GM21825 (cell line): ENCODE measurements around the gene SDCCAG8.

ENCODE experiments used
- ATAC-seq: cut with Tn5 transposase; IDR thresholded peaks from one replicate; pipeline ENCODE4 v1.9.1; 2021; ENCODE audit warnings: mild to moderate bottlenecking, moderate library complexity; ENCODE audit not compliant: unreplicated experiment

Gene SDCCAG8

DNA sequence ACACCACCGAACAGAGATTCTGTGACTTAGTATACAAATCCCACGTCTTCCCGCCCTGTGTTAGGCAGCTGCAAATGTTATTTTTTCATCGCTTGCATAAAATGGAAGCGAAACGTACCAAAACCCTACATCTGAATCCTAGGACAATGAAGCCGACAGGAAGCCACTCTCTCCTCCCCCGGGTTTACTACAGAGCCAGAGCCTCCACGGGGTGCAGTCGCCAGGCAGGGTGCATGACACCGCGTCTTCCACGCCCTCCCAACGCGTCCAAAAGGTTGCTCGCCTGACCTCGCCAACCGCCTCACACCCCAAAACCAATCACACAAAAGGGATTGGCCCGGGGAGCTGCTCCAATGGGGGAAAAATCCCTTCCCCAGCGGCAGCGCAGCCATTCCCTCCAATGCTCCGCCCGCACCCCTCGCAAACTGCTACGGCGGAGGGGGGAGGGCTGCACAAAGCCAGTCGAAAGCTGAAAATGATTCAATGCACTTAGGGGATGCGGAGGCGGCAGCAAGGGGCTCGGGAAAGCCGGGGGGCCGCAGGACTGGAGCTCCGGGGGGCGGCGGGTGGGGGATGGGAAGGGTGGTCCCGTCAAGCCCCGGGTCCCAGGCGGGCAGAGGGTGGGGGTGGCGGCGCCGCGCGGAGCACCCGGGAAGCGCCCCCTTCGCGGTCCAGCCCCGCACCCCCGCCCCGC lies 1.5 kb upstream of the SDCCAG8 start:
- peak; percentile 25 for ATAC-seq

DNA sequence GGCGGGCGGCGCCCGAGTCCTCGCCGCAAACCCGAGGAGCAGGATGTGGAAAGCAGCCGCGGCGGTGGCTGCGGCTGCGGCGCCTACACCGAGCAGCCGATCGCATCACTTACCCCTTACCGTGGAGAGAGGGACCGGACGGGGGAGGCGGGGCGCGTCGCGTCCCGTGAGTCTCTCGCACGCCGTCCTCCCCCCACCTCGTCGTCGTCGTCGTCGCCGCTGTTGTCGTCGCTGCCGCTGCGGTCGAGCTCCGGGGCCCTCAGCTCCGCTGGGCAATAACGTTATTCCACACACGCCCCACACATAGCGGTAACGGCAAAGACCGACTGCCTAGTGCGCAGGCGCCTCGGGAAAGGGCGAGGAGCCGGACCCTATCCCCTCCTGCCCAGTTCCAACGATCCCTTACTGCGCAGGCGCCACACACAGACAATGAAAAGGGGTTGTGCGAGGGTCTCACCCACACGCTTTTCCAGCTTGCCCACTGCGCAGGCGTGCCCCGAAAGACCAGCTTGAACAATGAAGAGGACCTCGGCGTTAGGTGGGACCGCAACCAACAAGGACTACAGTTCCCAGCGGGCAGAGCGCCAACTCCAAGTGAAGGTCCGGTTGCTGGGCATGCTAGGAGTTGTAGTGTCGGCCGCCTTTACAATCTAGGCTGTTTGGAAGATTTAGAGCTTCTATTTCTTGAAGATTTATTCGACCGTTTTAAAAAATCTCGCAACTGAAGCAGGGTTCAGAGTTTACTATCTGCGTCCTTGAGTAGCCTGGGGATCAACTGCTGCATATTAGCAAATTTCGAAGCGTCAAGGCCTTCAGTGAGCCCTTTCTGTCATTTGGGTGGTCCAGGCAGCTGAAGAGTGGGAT lies 682 bp upstream of the SDCCAG8 start, which contains the start of gene CEP170:
CEP170 (minus strand) TSS at position 355 of the 864 bp plus-strand sequence. CDS start 30,001 bp downstream, outside the sequence.
- ATAC-seq = peak; percentile 48

DNA sequence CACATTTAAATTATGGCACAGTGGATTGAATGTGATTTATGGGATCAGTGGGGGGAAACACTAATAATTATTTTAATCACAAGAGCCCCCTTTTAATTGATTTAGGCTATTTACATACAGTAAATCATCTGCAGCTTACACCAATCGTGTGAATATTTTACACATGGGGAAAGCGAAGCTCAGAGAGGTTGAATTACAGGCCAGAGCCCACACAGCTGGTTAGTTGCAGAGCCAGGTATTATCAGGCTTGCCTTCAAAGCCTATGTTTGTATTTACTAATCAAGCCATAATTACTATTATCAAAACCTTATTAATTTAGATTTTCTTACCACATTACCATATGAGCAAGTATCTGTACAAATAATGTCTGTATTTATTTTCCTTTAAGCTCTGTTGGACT lies 749 bp downstream of the SDCCAG8 start:
- no peak for ATAC-seq

DNA sequence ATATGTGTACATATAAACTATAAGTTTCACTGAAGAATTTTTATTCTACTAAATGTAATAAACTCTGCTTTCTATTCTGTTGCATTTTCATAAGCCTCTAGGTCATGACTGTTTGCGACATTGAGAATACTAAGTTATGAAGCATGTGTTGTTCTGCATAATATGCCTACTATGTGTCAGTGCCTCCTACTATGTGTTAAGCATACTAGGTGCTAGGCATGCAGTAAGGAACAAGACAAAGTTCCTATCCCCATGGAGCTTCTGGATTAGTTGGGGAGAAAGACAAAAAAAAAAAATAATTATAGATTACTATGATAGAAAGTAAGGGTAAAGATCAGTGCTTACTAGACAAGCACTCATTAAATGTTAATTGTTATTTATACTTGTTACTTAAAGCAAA lies 1.3 kb downstream of the SDCCAG8 start:
- no peak for ATAC-seq

DNA sequence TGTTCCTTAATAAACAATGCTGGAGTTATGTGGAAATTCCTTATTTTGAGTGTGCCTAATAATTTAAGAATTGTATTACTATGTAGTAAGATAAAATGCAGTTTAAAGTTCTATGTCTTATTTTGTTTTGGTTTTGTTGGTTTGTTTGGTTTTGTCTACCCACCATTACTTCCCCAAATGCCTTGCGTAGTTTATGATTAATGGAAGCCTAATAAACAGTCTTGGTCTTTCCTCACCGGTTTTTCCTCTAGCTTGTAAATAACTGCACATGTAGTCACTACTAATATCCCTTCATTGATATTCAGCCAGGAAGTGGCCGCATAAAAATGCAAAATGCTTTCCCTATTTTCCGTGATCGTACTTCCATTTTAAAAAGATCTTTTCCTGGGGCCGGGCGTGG lies 2.9 kb downstream of the SDCCAG8 start:
- ATAC-seq = no peak

DNA sequence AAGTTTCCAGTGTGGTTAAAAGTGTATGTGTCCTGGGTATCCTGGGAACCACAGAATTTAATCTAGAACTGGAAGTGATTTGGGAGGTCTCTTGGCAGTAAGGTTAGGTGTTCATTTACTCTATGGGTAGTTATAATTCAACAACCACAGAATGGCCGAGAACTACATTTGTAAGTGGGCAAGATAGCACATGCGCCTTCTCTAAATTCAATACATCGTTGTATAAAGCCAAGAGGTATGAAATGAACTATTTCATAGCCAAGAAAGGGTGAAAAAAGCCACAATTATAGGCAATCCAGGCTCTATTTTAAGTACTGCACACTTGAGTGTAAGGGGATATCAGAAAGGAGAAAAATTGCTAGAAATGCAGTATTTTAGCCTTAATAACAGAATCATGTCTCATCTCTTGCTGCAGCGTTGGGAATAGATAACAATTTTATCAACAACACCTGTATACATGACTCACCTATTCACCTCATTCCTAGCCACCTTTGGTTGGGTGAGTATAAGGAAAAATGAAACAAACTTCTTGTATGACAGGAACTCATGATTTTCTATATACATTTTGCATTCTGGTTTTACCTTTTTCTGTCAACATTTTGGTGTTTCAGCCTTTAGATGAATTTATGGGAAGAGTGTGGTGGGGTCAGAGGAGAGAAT lies 4.5 kb downstream of the SDCCAG8 start:
- no peak for ATAC-seq

DNA sequence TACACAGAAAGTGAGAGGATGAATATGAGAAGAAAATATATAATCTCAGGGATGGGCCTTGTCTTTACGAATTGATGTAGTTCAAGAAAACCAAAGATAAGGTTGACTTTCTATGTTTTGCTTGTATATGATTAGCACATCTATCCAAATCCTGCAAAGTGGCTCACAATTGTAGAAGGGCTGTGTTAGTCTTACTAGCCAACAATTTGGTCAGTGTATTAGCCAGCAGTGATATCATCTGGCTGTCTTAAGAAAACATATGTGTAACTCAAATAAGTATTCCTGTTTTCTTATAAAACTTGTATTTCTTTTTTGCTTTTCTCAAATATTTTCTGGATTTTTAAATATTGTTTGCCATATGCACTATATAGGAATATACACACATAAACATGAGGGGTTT lies 5.5 kb downstream of the SDCCAG8 start:
- no peak for ATAC-seq

DNA sequence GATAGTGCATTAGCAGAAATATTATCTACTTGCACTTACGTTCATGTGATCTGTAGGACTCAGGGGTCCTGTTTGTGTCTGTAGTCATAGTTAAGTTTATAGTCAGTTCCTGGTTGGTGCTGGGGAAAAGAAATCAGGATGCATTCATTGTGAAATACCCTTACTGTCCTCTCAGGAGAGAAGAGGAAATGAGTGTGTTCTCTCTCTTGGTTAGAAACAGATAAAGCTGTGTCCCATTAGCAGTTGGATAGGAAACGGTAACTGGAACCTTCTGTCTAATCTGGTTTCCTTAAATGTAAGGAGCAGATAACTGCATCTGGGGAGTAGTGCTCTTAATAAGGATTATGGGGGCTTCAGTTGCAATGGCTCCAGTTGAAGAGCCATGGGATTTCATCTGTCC lies 8.9 kb downstream of the SDCCAG8 start:
- peak; percentile 51 for ATAC-seq

DNA sequence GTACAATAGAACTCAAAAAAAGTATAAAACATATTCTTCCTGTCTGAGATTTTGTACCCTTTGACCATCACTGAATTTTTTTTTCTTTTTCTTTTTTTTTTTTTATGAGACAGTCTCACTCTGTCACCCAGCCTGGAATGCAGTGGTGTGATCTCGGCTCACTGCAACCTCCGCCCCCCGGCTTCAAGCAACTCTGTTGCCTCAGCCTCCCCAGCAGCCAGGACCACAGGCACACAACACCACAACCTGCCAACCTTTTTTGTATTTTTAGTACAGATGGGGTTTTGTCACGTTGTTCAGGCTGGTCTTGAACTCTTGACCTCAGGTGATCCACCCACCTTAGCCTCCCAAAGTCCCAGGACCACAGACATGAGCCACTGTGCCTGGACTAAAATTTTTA lies 10.4 kb downstream of the SDCCAG8 start:
- ATAC-seq = no peak

DNA sequence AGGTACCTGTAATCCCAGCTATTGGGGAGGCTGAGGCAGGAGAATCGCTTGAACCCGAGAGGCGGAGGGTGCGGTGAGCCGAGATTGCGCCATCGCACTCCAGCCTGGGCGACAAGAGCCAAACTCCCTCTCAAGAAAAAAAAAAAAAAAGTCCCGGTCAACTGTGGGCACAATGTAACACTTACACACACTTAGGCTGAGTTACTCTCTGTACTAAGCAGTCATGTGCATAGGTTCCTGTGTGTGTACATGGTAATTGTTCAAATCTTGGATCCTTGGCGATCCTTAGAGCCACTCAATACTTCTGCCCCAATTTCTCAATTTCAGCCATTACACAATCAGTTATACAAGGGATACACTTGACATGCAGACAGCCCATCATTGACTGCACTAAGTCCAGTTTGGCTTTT lies 11.6 kb downstream of the SDCCAG8 start:
- no peak for ATAC-seq

DNA sequence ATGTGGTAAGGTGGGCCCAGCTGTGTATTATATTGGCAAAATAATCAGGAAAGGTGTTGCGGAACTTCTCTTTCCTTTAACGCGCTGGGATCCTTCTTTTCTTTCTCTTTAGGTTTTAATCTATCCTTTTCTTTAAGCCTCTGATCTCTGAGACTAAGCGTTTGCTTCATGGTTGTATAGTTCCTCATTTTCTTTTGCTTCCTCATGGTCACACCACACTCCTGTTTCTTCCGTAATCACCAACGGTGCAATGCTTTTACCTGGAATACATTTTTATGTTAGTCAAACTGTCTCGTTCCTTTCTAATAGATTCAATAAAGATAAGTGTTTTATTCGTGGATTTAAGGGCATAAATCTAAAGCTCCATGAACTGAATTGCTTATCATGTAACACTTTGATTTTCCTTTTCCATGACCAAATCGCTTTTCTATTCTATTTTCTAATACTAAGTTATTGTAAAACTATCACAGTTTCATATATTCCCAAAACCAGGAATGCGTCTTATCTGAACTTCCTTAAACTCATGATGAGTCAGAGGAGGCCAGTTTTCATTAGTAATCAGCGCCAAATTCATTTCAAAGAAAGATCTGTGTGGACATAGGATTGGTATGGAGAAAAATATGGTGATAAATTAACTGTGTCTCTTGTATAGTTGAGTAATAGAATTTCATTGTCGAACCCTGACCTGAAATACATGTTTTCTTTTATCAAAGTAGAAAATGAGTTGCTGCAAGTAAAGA lies 12.2 kb downstream of the SDCCAG8 start:
- no peak for ATAC-seq

DNA sequence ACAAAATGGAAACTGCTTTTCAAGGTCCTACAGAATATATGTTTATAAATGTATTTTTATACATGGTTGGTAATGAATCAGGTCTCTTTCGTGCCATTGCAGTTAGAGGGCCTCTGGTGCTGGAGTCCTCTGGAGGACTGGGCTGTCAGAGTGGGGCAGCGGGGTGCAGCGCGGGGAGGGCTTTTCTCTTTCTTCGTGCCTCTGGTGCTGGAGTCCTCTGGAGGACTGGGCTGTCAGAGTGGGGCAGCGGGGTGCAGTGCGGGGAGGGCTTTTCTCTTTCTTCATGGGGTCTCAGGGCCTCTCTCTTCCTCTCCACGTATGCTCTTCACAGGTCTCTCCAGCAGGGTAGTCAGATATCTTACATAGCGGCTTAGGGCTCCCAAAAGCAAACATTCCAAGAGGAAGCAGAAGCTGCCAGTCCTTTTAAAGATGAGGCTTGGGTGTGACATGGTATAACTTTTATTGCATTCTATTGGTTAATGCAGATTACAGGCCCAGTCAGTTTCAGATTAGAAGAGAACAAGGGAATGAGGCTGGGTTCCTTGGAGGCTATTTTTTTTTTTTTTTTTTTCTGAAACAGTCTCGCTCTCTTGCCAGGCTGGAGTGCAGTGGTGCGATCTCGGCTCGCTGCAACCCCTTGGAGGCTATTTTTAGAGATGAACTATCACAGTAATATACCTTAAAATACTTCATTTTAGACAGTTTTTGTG lies 13.1 kb downstream of the SDCCAG8 start:
- ATAC-seq = no peak

DNA sequence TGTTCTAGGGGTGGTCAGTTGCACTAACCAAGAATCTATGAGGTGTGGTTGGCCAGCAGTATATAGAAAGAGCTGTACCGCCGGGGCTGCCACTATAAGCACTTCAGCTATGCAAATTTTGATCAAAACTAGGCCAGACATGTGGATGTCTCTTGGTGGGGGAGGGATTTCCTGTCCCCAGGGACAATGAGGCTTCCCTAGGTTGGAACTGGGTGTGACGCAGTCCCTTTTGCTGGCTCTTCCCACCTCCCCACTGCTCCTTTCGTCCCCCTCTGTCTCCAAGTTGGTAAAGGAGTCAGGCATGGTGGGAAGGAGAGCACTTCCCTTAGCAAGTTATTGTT lies 13.6 kb downstream of the SDCCAG8 start:
- no peak for ATAC-seq

DNA sequence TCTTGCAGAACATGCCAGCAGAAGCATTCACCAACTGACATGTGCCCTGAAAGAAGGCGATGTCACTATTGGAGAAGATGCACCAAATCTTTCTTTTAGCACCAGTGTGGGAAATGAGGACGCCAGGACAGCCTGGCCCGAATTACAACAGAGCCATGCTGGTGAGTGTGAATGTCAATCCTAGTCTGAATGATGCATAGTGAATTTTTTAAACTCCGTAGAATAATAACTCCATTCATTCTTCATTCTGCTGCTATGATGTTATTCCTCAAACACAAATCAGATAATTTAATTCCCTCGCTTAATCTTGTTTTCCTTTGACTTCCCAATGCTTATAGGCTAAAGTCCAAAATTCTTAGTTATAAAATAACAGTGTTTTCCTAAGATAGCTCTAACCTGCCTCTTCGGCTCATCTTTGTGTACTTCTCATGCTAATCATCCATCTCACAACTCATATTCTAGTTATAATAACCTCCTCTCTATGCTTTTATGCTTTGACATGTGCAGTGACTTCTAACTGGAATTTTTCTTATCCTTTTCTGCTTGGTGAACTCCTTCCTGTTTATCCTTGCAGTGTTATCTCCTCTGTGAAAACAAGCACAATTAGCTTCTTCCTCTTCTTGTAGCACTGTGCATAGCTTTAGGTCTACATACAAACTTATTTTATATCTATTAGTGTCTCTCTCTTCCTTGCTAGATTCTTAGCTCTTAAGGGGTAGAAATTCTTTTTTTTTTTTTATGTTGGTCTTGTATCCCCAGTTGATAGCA lies 14.4 kb downstream of the SDCCAG8 start:
- ATAC-seq = no peak

DNA sequence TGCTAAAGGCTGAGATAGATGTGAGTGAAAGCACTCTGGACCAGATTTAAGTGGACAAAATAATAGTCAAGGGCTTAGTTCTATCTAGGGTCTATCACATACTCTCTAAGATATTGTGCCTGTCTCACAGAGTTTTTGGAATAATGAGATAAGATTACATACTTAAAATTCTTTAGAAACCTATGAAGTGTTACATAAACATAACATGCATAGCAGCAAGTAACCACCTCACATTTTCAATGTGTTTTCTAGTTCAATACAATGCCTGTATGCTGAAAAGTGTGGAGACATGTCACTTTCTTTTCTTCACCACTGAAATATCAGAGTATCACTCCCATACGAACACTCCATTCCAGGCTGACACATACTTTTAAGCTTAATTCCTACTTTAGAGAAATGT lies 16.2 kb downstream of the SDCCAG8 start:
- no peak for ATAC-seq

DNA sequence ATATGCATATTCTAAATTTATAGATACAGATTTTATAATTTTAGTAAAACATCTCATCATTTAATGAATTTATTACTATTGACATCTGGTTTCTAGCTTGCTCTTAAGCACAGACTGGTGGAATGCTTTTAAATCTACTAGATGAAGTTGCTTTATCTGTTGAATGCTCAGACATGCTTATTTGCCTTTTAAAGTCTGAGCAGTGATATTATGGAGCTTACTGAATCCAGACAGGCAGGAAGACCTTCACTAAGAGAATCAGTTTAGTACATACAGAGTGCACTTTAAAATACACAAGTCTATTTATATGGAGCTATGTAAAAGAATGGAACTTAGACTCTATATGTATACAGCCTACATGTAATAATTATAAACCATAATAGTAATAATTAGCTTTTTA lies 16.6 kb downstream of the SDCCAG8 start:
- no peak for ATAC-seq

DNA sequence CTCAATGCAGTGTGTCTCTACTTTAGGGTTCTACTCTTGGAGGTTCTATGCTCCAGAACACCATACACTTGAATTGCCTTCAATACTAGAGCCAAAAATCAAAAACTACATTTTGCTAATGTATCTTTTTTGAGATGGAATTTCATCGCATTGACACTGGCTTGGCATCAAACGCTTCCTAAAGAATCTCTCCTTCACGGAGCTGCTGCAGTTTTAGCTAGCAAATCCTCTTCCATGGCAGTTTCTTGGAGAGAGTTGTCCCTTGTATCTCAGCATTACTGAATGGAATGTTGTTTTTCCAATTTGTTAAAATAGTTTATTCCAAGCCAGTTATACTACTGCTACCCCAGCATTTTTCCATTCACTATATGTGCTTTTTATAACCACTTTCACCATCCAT lies 17.7 kb downstream of the SDCCAG8 start:
- no peak for ATAC-seq

DNA sequence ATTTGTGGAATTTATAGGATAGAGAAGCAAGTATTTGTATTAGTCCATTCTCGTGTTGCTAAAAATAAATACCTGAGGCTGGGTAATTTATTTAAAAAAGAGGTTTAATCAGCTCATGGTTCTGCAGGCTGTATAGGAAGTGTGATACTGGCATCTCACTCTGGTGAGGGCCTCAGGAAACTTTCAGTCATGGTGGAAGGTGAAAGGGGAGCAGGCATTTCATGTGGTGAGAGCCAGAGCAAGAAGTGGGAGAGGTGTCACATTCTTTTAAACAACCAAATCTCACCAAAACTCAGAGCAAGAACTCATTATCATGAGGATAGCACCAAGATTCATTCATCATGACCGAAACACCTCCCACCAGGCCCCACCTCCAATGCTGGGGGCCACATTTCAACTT lies 18.1 kb downstream of the SDCCAG8 start:
- ATAC-seq = no peak

DNA sequence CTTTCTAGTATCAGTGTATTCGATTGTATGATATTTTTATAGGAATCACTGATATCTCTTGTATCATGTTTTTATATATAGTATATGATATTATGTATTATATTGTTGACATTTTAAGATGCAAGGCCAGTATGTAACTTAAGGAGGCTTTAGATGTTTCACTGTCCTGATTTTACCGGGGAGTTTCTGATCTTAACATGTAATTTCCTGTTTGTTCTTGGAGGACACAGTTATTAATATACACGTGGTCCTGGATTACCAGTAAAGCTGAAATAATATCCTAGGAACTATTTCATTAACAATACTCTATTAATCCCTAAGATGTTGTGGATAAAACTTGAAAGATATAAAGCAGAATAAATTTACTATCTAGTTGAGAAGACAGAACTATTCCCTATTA lies 19.5 kb downstream of the SDCCAG8 start:
- no peak for ATAC-seq
